ENCODE data around the gene SGCA. TPM values are rescaled to one million over a fixed set of nuclear protein-coding genes. Genes with fewer than 3 reads are reported as not detected.

The SGCA gene
- total RNA-seq, 1 experiment from 2014 or later, result 0.24 TPM

DNA sequence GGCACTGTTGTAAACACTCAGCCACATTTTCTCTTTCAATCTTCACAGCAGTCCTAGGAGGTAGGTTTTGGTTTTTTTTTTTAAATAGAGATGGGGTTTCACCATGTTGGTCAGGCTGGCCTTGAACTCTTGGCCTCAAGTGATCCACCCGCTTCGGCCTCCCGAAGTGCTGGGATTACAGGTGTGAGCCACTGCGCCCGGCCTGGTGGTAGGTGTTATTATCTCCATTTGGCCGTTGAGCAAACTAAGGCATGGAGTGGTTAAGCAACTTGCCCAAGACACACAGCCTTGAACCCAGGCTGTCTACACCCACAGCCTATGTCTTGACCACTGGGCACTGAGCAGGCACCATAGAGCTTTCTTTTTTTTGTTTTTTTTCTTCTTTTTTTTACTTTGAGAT lies 8.6 kb downstream of the SGCA start:
- TF ChIP-seq, protein P1, sequence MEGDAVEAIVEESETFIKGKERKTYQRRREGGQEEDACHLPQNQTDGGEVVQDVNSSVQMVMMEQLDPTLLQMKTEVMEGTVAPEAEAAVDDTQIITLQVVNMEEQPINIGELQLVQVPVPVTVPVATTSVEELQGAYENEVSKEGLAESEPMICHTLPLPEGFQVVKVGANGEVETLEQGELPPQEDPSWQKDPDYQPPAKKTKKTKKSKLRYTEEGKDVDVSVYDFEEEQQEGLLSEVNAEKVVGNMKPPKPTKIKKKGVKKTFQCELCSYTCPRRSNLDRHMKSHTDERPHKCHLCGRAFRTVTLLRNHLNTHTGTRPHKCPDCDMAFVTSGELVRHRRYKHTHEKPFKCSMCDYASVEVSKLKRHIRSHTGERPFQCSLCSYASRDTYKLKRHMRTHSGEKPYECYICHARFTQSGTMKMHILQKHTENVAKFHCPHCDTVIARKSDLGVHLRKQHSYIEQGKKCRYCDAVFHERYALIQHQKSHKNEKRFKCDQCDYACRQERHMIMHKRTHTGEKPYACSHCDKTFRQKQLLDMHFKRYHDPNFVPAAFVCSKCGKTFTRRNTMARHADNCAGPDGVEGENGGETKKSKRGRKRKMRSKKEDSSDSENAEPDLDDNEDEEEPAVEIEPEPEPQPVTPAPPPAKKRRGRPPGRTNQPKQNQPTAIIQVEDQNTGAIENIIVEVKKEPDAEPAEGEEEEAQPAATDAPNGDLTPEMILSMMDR (conservative IDR thresholded peaks at IDR 0.05), result no peak
- no peak overlapping the region for H3K23ac ChIP-seq (ENCODE audit: insufficient read length, low read depth, low read length)
- H2BK20ac ChIP-seq (ENCODE audit: low read depth, low read length, poor library complexity, severe bottlenecking), result no peak overlapping the region
- no peak overlapping the region for H3T11ph ChIP-seq (ENCODE audit: low read length)
- H2AK5ac ChIP-seq (ENCODE audit: insufficient read length, low read length), result no peak overlapping the region
- H2BK15ac ChIP-seq (ENCODE audit: low read depth, low read length), result no peak overlapping the region
- H3K27ac ChIP-seq (ENCODE audit: insufficient read length, low read depth, low read length), result no peak overlapping the region
- no peak overlapping the region for H3K27ac Mint-ChIP-seq
- no peaks in the 10 kb centered on the region for H3K27me3 ChIP-seq (ENCODE audit: insufficient read depth, low read length)
- peaks cover 1% of the 10 kb centered on the region; the same call in 1 of the 2 replicates for H3K27me3 Mint-ChIP-seq (ENCODE audit: low read depth)
- H3K14ac ChIP-seq (ENCODE audit: insufficient read depth, low read length), result no peak overlapping the region
- peaks cover 4% of the 10 kb centered on the region for H3K23me2 ChIP-seq (ENCODE audit: insufficient read length, low read depth, low read length, poor library complexity, severe bottlenecking)
- H2AFZ ChIP-seq (ENCODE audit: low read length), result no peak overlapping the region
- no peaks in the 10 kb centered on the region; a peak in 1 of 5 replicates for H3K9me3 Mint-ChIP-seq
- peaks cover 30 to 34% of the 10 kb centered on the region in 2 experiments for H3K4me1 Mint-ChIP-seq
- no peaks in the 10 kb centered on the region for H3K36me3 Mint-ChIP-seq (ENCODE audit: insufficient read depth in 1 of 3, low read depth in 3 of 3)
- no peak overlapping the region for H4K5ac ChIP-seq (ENCODE audit: insufficient read length, low read depth, low read length)
- H3K4me2 ChIP-seq (ENCODE audit: insufficient read depth, insufficient read length, low read length), result no peak overlapping the region
- no peak overlapping the region for H2BK5ac ChIP-seq (ENCODE audit: insufficient read length, low read length)
- no peaks in the 10 kb centered on the region for H3K9me3 ChIP-seq (ENCODE audit: control insufficient read depth, low read depth, low read length)
- H3K9ac ChIP-seq (ENCODE audit: extremely low read depth, insufficient read length, low read length), result no peak overlapping the region
- H3K79me1 ChIP-seq (ENCODE audit: insufficient read depth, low read depth, low read length, poor library complexity, severe bottlenecking), result no peaks in the 10 kb centered on the region
- no peak overlapping the region for H2BK120ac ChIP-seq (ENCODE audit: low read depth, low read length, poor library complexity, severe bottlenecking)
- H3K18ac ChIP-seq (ENCODE audit: insufficient read length, low read depth, low read length), result no peak overlapping the region
- no peak overlapping the region for H4K8ac ChIP-seq (replicated peaks; ENCODE audit: insufficient read length, low read depth, low read length)
- no peak for DNase-seq
- no peak overlapping the region for H3K4ac ChIP-seq (ENCODE audit: low read depth, low read length)
- no peaks in the 10 kb centered on the region for H3K79me2 ChIP-seq (ENCODE audit: insufficient read depth, low read length)
- no CpG with 5 or more reads among the region's 6 CpGs for WGBS (ENCODE audit: extremely low coverage, insufficient read length, low lambda C conversion rate)
- H3K4me1 ChIP-seq (ENCODE audit: insufficient read depth, low read length), result peaks cover 2% of the 10 kb centered on the region; the same call in 1 of the 2 replicates
- no peaks in the 10 kb centered on the region for H4K20me1 ChIP-seq (ENCODE audit: control insufficient read depth, insufficient read depth, insufficient read length)
- no peak overlapping the region for H4K91ac ChIP-seq (ENCODE audit: insufficient read length, low read depth, low read length)
- H3K4me3 Mint-ChIP-seq, result no peak overlapping the region
- no peak overlapping the region for H3K56ac ChIP-seq (ENCODE audit: insufficient read length, low read depth, low read length)
- H2BK12ac ChIP-seq (ENCODE audit: insufficient read length, low read depth, low read length), result no peak overlapping the region

Data from H9 (cell line).